ENCODE measurements around the gene UQCRC2.
"Not testable (repeated sequence)": the region's sequence is repeated elsewhere in the genome, so short reads cannot be mapped to it uniquely, and the experiment has no call there.

UQCRC2 gene

DNA sequence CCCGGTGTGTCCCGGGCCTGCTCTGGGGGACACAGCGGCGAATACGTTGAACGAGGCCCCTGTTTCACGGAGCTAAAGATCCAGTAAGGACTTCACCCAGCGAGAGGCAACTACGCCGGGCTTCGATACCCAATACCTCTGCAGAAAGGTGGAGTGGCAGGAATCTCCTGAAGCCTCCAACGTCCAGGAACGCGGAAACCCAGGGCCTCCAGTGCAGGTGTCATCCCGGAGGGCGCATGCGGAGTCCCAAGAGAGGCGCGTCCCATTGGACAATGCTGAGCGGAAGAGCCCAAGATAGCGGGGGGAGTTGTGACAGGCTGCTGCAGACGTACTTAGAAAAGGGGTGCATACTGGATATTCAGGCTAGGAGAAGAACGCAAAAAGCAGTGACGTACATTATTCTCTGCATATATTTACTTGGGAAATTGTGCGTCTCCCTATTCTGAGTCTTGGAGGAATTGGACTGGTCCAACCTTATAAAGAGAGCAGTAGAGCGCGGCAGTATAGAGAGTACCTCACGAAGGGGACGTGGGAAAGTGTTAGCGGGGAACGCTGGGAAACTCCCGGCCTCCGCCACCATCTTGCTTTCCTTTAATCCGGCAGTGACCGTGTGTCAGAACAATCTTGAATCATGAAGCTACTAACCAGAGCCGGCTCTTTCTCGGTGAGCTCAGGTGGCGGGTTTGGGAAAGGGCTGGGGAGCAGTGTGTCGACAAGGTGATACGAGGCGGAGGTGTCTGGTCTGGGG, at the start of gene UQCRC2:
Gene UQCRC2, plus strand, starts transcription at position 569 of the 748 bp plus-strand sequence. Its CDS starts 63 bp downstream, at position 632.
- DNase-seq (ENCODE audit: low read depth, low spot score) = peak; percentile 83
- peak within 1 kb of the TSS; percentile 91 for H3K27ac ChIP-seq

- not testable (repeated sequence) for DNase-seq (ENCODE audit: low read depth, low spot score); H3K27ac ChIP-seq
Observed at GRCh38 chr16:21932650-21933049, 20.5 kb upstream of the UQCRC2 start.

DNA sequence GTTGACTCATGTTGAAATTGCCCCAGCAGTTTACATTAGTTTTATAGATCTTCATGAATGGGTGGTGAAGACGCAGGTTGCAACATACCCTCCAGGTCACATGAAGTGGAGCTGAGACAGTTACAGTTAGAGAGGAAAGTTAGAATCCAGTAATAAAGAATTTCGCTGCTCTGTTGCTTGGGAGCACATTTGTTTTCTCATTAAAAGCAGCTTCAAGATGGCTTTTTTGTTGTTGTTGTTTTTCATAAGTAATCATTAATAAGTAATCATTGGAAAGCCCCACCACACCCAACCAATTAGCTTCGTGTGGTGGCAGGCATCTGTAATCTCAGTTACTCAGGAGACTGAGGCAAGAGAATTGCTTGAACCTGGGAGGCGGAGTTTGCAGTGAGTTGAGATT, 19.8 kb upstream of the UQCRC2 start:
- not testable (repeated sequence) for H3K27ac ChIP-seq

DNA sequence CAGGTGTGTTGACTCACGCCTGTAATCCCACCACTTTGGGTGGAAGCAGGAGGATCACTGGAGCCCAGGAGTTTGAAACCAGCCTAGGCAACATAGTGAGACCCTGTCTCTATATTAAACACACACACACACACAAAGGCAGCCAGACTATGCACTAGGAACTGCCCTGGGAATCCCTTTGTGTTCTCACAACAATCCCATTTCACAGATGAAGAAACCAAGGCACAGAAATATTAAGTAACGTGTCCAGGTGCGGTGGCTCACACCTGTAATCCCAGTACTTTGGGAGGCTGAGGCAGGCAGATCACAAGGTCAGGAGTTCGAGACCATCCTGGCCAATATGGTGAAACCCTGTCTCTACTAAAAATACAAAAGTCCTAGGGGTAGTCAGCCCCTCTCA, 19.4 kb upstream of the UQCRC2 start:
- not testable (repeated sequence) for H3K27ac ChIP-seq; DNase-seq (ENCODE audit: low read depth, low spot score)

More for the DNA sequence above, 19.8 kb upstream of the UQCRC2 start:
- not testable (repeated sequence) for DNase-seq (ENCODE audit: low read depth, low spot score)

- not testable (repeated sequence) for H3K27ac ChIP-seq; DNase-seq (ENCODE audit: low read depth, low spot score)
Observed at GRCh38 chr16:21936216-21936615, 16.9 kb upstream of the UQCRC2 start.

GRCh38 chr16:21937336-21937829, 15.8 kb upstream of the UQCRC2 start:
- no peak for DNase-seq (ENCODE audit: low read depth, low spot score)
- no peak overlapping the region for H3K27ac ChIP-seq

- no peak for DNase-seq (ENCODE audit: low read depth, low spot score)
- H3K27ac ChIP-seq = no peak overlapping the region
Observed at GRCh38 chr16:21940570-21940969, 12.6 kb upstream of the UQCRC2 start.

DNA sequence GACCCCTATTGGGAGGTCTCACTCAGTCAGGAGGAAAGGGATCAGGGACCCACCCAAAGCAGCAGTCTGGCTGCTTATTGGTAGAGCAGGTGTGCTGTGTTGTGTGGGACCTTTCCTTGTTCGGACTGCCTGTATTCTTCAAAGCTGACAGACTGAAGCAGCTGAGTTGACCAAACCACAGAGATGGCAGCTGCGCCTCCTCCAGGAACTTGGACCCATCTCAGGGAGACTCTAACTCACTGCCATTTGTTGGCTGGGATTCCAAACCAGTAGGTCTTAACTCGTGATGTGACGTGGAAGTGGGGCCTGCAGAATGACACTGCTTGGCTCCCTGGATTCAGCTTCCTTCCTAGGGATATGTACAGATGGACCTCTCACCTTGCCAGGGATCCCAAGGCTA, 9.6 kb upstream of the UQCRC2 start:
- H3K27ac ChIP-seq = no peak overlapping the region
- no peak for DNase-seq (ENCODE audit: low read depth, low spot score)

DNA sequence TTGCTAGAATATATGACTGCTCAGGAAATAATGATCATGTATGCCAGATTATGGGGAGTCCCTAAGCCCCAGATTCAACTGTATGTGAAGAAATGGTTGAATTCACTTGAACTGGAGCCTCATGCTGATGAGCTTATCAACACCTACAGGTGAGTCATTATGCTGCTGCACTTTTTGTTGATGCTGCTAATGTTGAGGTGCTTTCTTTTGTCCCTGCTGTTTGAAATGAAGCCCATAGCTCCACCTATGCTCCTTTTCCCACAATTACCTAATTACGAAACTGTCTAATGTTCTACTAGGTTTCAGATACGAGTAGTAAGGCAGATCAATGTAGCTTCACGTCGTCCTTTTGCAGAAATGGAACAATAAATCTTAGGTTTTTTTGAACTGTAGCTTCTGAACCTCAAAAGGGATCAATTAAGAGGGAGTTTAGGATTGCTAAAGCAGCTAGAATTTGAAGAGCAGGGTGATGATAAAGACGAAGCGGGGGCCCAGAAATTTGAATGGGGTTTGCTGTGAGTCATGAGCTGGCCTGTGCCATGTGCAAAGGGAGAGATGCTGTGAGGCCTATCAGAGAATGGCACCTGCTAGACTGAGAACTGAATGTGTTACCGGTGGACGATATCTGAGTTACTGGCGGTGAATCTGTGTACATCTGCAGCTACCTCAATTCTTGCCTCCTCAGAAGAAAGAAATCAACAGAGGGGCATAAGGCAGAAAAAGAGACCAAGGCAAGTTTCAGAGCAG, 6.1 kb upstream of the UQCRC2 start:
- DNase-seq (ENCODE audit: low read depth, low spot score) = no peak
- H3K27ac ChIP-seq = no peak overlapping the region

GRCh38 chr16:21949713-21950260, 3.4 kb upstream of the UQCRC2 start:
- H3K27ac ChIP-seq = no peak overlapping the region
- no peak for DNase-seq (ENCODE audit: low read depth, low spot score)

- peak overlapping the region; percentile 53 for H3K27ac ChIP-seq
- DNase-seq (ENCODE audit: low read depth, low spot score) = no peak
Observed at GRCh38 chr16:21950782-21951521, 2.2 kb upstream of the UQCRC2 start.

GRCh38 chr16:21952040-21952792, 945 bp upstream of the UQCRC2 start:
- H3K27ac ChIP-seq = peak overlapping the region; percentile 91
- DNase-seq (ENCODE audit: low read depth, low spot score) = peak; percentile 16

- DNase-seq (ENCODE audit: low read depth, low spot score) = no peak
- H3K27ac ChIP-seq = peak overlapping the region; percentile 91
Observed at GRCh38 chr16:21953541-21953902, 361 bp downstream of the UQCRC2 start.

GRCh38 chr16:21957714-21958346, 4.7 kb downstream of the UQCRC2 start:
- H3K27ac ChIP-seq = no peak overlapping the region
- no peak for DNase-seq (ENCODE audit: low read depth, low spot score)

DNA sequence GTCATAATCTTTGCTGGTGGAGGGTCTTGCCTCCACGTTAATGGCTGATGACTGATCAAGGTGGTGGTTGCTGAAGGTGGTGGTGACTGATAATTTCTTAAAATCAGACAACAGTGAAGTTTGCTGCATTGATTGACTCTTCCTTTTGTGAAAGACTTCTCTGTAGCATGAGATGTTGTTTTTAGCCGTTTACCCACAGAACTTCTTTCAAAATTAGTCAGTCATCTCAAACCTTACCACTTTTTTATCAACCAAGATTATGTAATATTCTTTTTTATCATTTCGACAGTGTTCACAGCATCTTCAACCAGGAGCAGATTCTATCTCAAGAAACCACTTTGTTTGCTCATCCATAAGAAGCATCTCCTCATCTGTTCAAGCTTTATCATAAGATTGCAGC, 5.9 kb downstream of the UQCRC2 start:
- DNase-seq (ENCODE audit: low read depth, low spot score) = no peak
- H3K27ac ChIP-seq = no peak overlapping the region

DNA sequence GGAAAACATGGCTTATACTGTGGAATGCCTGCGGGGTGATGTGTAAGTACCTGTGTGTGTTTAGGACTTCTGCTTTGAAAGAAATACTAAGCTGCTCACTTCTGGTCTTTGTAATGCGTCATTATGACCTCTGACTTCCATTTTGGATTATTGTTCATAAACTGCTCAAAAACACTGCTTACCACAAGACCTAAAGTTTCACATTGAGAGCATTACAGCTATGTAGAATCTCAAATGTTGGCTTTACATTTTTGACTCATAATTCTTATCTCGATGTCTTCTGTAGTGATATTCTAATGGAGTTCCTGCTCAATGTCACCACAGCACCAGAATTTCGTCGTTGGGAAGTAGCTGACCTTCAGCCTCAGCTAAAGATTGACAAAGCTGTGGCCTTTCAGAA, 9.3 kb downstream of the UQCRC2 start:
- H3K27ac ChIP-seq = no peak overlapping the region
- DNase-seq (ENCODE audit: low read depth, low spot score) = no peak

- DNase-seq (ENCODE audit: low read depth, low spot score) = no peak
- no peak overlapping the region for H3K27ac ChIP-seq
Observed at GRCh38 chr16:21963887-21964286, 10.7 kb downstream of the UQCRC2 start.

GRCh38 chr16:21964353-21964752, 11.2 kb downstream of the UQCRC2 start:
- no peak for DNase-seq (ENCODE audit: low read depth, low spot score)
- no peak overlapping the region for H3K27ac ChIP-seq

- DNase-seq (ENCODE audit: low read depth, low spot score) = no peak
- no peak overlapping the region for H3K27ac ChIP-seq
Observed at GRCh38 chr16:21971856-21972255, 18.7 kb downstream of the UQCRC2 start.
